Measurements from ENCODE around the gene PALLD. TPM values are rescaled to one million over a fixed set of nuclear protein-coding genes. Genes with fewer than 3 reads are reported as not detected.

Gene PALLD
- total RNA-seq, 2 experiments from 2014 or later: 0.49 to 0.78 TPM

DNA sequence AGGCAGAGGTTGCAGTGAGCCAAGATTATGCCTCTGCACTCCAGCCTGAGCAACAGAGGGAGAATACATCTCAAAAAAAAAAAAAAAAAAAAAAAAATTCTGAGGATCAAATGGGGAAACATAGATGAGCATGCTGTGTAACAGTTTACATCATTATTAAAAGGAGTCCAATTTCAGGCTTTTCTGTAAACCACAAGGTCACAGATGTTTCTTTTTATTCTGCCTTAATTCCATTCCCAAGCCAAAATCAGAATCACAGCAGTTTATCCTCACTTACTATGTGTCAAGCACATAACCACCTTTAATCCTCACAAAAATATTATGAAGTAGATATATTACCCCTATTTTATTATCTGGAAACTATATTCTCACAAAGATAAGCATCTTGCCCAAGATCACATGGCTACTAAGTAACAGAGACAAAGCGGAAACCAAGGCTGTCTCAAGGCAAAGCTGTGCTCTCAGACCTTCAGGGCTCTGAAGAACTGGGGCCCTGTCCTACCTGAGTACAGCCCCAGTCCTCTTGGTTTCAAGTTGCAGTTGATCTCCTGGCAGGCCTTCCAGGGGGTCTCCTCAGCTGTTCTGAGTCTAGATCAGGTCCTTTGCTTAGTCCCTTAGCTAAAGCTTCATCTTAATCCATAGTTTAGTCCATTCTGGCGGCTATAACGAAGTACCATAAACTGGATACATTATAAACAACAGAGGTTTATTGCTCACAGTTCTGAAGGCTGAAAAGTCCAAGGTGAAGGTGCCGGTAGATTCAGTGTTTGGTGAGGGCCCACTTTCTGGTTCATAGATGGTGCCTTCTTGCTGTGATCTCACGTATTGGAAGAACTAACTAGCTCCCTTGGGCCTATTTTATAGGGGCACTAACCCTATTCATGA lies 141.3 kb downstream of the PALLD start:
- Histone ChIP-seq H3K4me3 (ENCODE audit: low read length) (no peak overlapping the region), H3K36me3 (ENCODE audit: insufficient read depth, low read length) (no peaks in the 10 kb centered on the region), H3K4me1 (ENCODE audit: insufficient read depth, low read length) (no peaks in the 10 kb centered on the region), H3K27ac (ENCODE audit: low read depth in 1 of 2, low read length in 2 of 2) (no peak overlapping the region), H3K27me3 (ENCODE audit: control insufficient read depth in 1 of 2, insufficient read depth in 2 of 2, low read length in 2 of 2) (peaks cover 8 to 12% of the 10 kb centered on the region in 2 experiments), H3K9me3 (ENCODE audit: control insufficient read depth in 1 of 2, insufficient read depth in 1 of 2, low read length in 2 of 2) (no peaks in the 10 kb centered on the region)
- Mint-ChIP-seq H3K27me3 (peaks cover 36% of the 10 kb centered on the region), H3K9me3 (peaks cover 2% of the 10 kb centered on the region), H3K4me3 (no peak overlapping the region), H3K36me3 (ENCODE audit: low read depth) (no peaks in the 10 kb centered on the region), H3K27ac (no peak overlapping the region), H3K4me1 (ENCODE audit: low read depth) (no peaks in the 10 kb centered on the region)
- POLR2A ChIA-PET: no interaction called here
- CTCF ChIA-PET: no interaction called here
- intact Hi-C loops (cut with DNase I, micrococcal nuclease): no loop called here
- DNase-seq (no peak), ATAC-seq (ENCODE audit: poor library complexity) (no peak)
- no peak for TF ChIP-seq CTCF (IDR thresholded peaks at IDR 0.05)

DNA sequence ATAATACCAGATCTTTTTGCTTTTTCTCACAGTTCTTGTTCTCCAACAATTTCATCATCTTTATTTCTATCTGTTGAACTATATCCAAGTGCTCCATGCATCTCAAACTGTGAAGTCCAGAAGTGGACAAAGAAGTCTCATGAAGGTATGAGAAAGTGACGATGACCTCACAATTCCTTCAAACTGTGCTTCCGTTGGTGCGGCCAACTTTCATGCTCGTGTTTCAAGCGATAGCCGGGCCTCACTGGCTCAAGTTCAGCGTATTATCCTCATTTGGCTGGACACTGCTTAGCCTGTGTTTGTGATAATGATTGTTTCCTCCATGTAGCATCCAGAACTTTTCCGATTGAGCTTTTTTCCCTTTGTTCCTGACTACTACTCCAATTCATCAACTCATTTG lies 143.1 kb downstream of the PALLD start:
- H3K27me3 Mint-ChIP-seq: peaks cover 30% of the 10 kb centered on the region
- intact Hi-C loops (cut with DNase I, micrococcal nuclease): no loop called here
- H3K27ac Mint-ChIP-seq: no peak overlapping the region
- H3K4me3 Mint-ChIP-seq: no peak overlapping the region
- ChIA-PET CTCF (no interaction called here), POLR2A (no interaction called here)
- DNase-seq: no peak
- no peaks in the 10 kb centered on the region for H3K4me1 Mint-ChIP-seq (ENCODE audit: low read depth)
- Histone ChIP-seq H3K36me3 (ENCODE audit: insufficient read depth, low read length) (no peaks in the 10 kb centered on the region), H3K4me3 (ENCODE audit: low read length) (no peak overlapping the region), H3K27ac (ENCODE audit: low read depth in 1 of 2, low read length in 2 of 2) (no peak overlapping the region), H3K27me3 (ENCODE audit: control insufficient read depth in 1 of 2, insufficient read depth in 2 of 2, low read length in 2 of 2) (peaks cover 7 to 10% of the 10 kb centered on the region in 2 experiments), H3K4me1 (ENCODE audit: insufficient read depth, low read length) (no peaks in the 10 kb centered on the region), H3K9me3 (ENCODE audit: control insufficient read depth in 1 of 2, insufficient read depth in 1 of 2, low read length in 2 of 2) (no peaks in the 10 kb centered on the region)
- no peaks in the 10 kb centered on the region for H3K36me3 Mint-ChIP-seq (ENCODE audit: low read depth)
- ATAC-seq (ENCODE audit: poor library complexity): no peak
- no peak for TF ChIP-seq CTCF (IDR thresholded peaks at IDR 0.05)
- peaks cover 2% of the 10 kb centered on the region for H3K9me3 Mint-ChIP-seq

GRCh38 chr4:168641811-168642140 lies 144.9 kb downstream of the PALLD start:
- no peak overlapping the region for H3K27ac Mint-ChIP-seq
- ATAC-seq (ENCODE audit: poor library complexity) (no peak), DNase-seq (no peak)
- H3K4me3 Mint-ChIP-seq: no peak overlapping the region
- TF ChIP-seq CTCF (IDR thresholded peaks at IDR 0.05): no peak
- H3K4me1 ChIP-seq (ENCODE audit: insufficient read depth, low read length): no peaks in the 10 kb centered on the region
- peaks cover 0 to 9% of the 10 kb centered on the region in 2 experiments for H3K27me3 ChIP-seq (ENCODE audit: control insufficient read depth in 1 of 2, insufficient read depth in 2 of 2, low read length in 2 of 2)
- ChIA-PET POLR2A (no interaction called here), CTCF (no interaction called here)
- no peaks in the 10 kb centered on the region for H3K4me1 Mint-ChIP-seq (ENCODE audit: low read depth)
- no peaks in the 10 kb centered on the region for H3K9me3 ChIP-seq (ENCODE audit: control insufficient read depth in 1 of 2, insufficient read depth in 1 of 2, low read length in 2 of 2)
- H3K9me3 Mint-ChIP-seq: peaks cover 2% of the 10 kb centered on the region
- H3K27ac ChIP-seq (ENCODE audit: low read depth in 1 of 2, low read length in 2 of 2): no peak overlapping the region
- intact Hi-C loops (cut with DNase I, micrococcal nuclease): no loop called here
- no peaks in the 10 kb centered on the region for H3K36me3 Mint-ChIP-seq (ENCODE audit: low read depth)
- H3K27me3 Mint-ChIP-seq: peaks cover 25% of the 10 kb centered on the region
- H3K4me3 ChIP-seq (ENCODE audit: low read length): no peak overlapping the region
- H3K36me3 ChIP-seq (ENCODE audit: insufficient read depth, low read length): no peaks in the 10 kb centered on the region
